ENCODE results near the gene ATOH7. TPM values are rescaled to one million over a fixed set of nuclear protein-coding genes. Genes with fewer than 3 reads are reported as not detected.

ATOH7 gene
- total RNA-seq, 1 donor from 2014 or later, result not detected

Other genes with a start within 250 kb of the ATOH7 start
- gene HERC4, start 156.8 kb downstream of the ATOH7 start, total RNA-seq, result 58.7 and 60.2 TPM in 2 replicates
- not detected in 2 replicates for gene MYPN, start 122.6 kb downstream of the ATOH7 start, total RNA-seq
- gene HNRNPH3, start 100.0 kb upstream of the ATOH7 start, total RNA-seq, result 122 and 125 TPM in 2 replicates
- 1.0 and 1.5 TPM in 2 replicates for gene PBLD, start 100.8 kb upstream of the ATOH7 start, total RNA-seq
- gene RUFY2, start 175.2 kb upstream of the ATOH7 start, total RNA-seq, result 13.4 and 13.7 TPM in 2 replicates
- gene DNA2, start 239.9 kb upstream of the ATOH7 start, total RNA-seq, result 43.6 and 48.0 TPM in 2 replicates

Data from T-helper 2 cell treated with Interferon-gamma antibody and Interleukin-4, amounts not matched to agents 100 ng/mL and 5 ng/mL, for 36 hours (primary cell).